ENCODE results near the gene ANKRD18A.

Gene ANKRD18A

GRCh38 chr9:38644601-38645000 is 24.2 kb upstream of the ANKRD18A start:
- POLR2A ChIA-PET = no interaction called here
- Histone ChIP-seq H3K4me1 (ENCODE audit: control insufficient read depth, insufficient read depth, low read length) (0 out of 2 replicates have a peak, but pooled peaks cover 2% of the 10 kb centered on the region), H3K9me3 (ENCODE audit: control insufficient read depth, insufficient read depth, low read depth, low read length) (no peaks in the 10 kb centered on the region), H3K36me3 (ENCODE audit: control insufficient read depth in 2 of 2, insufficient read depth in 1 of 2, low read length in 2 of 2) (no peaks in the 10 kb centered on the region), H3K27ac (ENCODE audit: extremely low read depth, low read depth, low read length) (no peak overlapping the region), H3K4me3 (ENCODE audit: low read depth, low read length) (no peak overlapping the region)
- TF ChIP-seq KLF9 (tag by site-specific recombination; IDR thresholded peaks at IDR 0.05; ENCODE audit: low read depth) = no peak
- no peak for TF ChIP-seq ZNF280D (tag by site-specific recombination; IDR thresholded peaks at IDR 0.05)
- no peak for TF ChIP-seq ZNF426 (tag by site-specific recombination; IDR thresholded peaks at IDR 0.05)
- TF ChIP-seq ZBTB49 (tag by site-specific recombination; IDR thresholded peaks at IDR 0.05; ENCODE audit: low read depth) = no peak
- TF ChIP-seq ZNF585B (tag by site-specific recombination; IDR thresholded peaks at IDR 0.05) = no peak
- no peak for TF ChIP-seq PBX3 (CRISPR knock-in tag; IDR thresholded peaks at IDR 0.05)
- no peak for TF ChIP-seq OVOL3 (tag by site-specific recombination; IDR thresholded peaks at IDR 0.05)
- no peak for TF ChIP-seq REPIN1 (tag by site-specific recombination; IDR thresholded peaks at IDR 0.05; ENCODE audit: low read depth)
- CTCF ChIA-PET = interaction anchor here (0.7 to 4.5 kb wide), 6 partner anchors 12 to 97 kb away, joined by 3 to 56 read pairs (median 4); no protein-coding TSS in a partner anchor

- ChIA-PET CTCF (interaction anchor here (0.6 to 4.5 kb wide), 7 partner anchors 11 to 97 kb away, joined by 3 to 56 read pairs (median 4); no protein-coding TSS in a partner anchor), POLR2A (interaction anchor here (1.0 kb wide), 1 partner anchor 22 kb away, joined by 3 read pairs; no protein-coding TSS in a partner anchor)
- H3K36me3 ChIP-seq (ENCODE audit: control insufficient read depth in 2 of 2, insufficient read depth in 1 of 2, low read length in 2 of 2) = no peaks in the 10 kb centered on the region
- no peak for TF ChIP-seq HOXC10 (CRISPR knock-in tag; IDR thresholded peaks at IDR 0.05)
- TF ChIP-seq ZFP37 (tag by site-specific recombination; IDR thresholded peaks at IDR 0.05) = no peak
- TF ChIP-seq ZNF549 (tag by site-specific recombination; IDR thresholded peaks at IDR 0.05) = no peak
- TF ChIP-seq ZNF398 (tag by site-specific recombination; IDR thresholded peaks at IDR 0.05) = no peak
- no peak overlapping the region for H3K27ac ChIP-seq (ENCODE audit: extremely low read depth, low read depth, low read length)
- no peak overlapping the region for H3K4me3 ChIP-seq (ENCODE audit: low read depth, low read length)
- H3K9me3 ChIP-seq (ENCODE audit: control insufficient read depth, insufficient read depth, low read depth, low read length) = no peaks in the 10 kb centered on the region
- H3K4me1 ChIP-seq (ENCODE audit: control insufficient read depth, insufficient read depth, low read length) = 0 out of 2 replicates have a peak, but pooled peaks cover 2% of the 10 kb centered on the region
Measured at GRCh38 chr9:38643815-38644173, 23.4 kb upstream of the ANKRD18A start.

Data from HEK293 (cell line).